ENCODE data around the gene DENND5A.

DNA sequence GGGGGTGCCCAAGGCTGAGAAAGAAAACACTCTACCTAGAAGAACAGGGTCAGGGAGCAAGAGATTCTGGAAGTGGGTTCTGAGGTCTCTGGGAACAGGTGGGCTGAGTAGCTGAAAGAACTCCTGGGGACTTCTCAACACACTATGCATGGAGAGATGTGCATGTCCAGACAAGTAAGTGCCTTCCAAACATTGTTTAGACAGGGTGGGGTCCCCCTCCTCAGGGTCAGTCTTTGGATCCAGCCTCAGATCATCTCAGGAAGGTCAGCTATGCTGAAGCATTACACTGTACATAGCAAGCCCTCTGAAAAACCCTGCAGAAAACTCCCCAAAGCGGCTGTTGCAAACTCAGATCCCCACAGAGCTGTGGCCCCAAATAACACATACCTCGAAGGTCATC, 119.9 kb downstream of the DENND5A start:
- TF ChIP-seq TEAD4 (IDR thresholded peaks at IDR 0.05; ENCODE audit: low read depth, low read length) (no peak), GTF2F1 (IDR thresholded peaks at IDR 0.05; ENCODE audit: borderline replicate concordance, low read depth, low read length) (no peak), ASH2L (IDR thresholded peaks at IDR 0.05; ENCODE audit: low read length) (no peak), SP2 (IDR thresholded peaks at IDR 0.05; ENCODE audit: low read length) (no peak), EP300 (IDR thresholded peaks at IDR 0.05; ENCODE audit: borderline replicate concordance in 1 of 2, low read depth in 2 of 2, low read length in 2 of 2) (no peak), ZNF274 (IDR thresholded peaks at IDR 0.05; ENCODE audit: borderline replicate concordance, extremely low read depth, low read length) (no peak), POLR2A (IDR thresholded peaks at IDR 0.05; ENCODE audit: control extremely low read depth in 1 of 2, low read depth in 2 of 2, low read length in 2 of 2) (no peak), RBBP5 (IDR thresholded peaks at IDR 0.05; ENCODE audit: borderline replicate concordance, low read depth, low read length) (no peak)
- TF ChIP-seq, protein P1, sequence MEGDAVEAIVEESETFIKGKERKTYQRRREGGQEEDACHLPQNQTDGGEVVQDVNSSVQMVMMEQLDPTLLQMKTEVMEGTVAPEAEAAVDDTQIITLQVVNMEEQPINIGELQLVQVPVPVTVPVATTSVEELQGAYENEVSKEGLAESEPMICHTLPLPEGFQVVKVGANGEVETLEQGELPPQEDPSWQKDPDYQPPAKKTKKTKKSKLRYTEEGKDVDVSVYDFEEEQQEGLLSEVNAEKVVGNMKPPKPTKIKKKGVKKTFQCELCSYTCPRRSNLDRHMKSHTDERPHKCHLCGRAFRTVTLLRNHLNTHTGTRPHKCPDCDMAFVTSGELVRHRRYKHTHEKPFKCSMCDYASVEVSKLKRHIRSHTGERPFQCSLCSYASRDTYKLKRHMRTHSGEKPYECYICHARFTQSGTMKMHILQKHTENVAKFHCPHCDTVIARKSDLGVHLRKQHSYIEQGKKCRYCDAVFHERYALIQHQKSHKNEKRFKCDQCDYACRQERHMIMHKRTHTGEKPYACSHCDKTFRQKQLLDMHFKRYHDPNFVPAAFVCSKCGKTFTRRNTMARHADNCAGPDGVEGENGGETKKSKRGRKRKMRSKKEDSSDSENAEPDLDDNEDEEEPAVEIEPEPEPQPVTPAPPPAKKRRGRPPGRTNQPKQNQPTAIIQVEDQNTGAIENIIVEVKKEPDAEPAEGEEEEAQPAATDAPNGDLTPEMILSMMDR (IDR thresholded peaks at IDR 0.05; ENCODE audit: control extremely low read depth in 1 of 3, insufficient read depth in 1 of 3, low read depth in 1 of 3, low read length in 3 of 3) = no peak
- TF ChIP-seq, protein P2, sequence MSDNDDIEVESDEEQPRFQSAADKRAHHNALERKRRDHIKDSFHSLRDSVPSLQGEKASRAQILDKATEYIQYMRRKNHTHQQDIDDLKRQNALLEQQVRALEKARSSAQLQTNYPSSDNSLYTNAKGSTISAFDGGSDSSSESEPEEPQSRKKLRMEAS (IDR thresholded peaks at IDR 0.05) = no peak

Data from H1 (cell line).